Measurements from ENCODE around the gene ORM2. TPM values are rescaled to one million over a fixed set of nuclear protein-coding genes. Genes with fewer than 3 reads are reported as not detected.

ORM2 gene
- total and polyA plus RNA-seq, 2 of the 4 experiments (the other 2 are of a cell fraction): not detected

DNA sequence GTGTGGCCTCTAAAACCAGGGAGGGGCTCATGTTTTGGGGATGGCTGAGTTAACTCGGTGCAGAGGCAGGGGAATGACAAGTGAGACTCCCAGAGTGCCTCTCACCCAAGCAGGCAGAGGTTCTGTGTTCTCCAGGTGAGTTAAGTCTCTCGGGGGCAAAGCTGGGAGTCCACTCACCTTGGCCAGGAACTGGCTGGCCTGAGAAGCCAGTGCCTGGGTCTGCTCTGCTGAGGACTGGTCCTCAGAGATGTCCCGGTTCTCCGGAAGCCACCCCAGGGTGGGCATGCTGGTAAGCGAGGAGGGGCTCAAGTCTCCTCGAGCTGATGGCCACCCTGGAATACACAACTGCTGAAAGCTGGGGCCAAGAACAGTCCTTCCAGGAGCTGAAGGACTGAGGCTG is 37.7 kb downstream of the ORM2 start:
- intact Hi-C loops (cut with micrococcal nuclease): no loop called here
- TF ChIP-seq CHD1 (IDR thresholded peaks at IDR 0.05; ENCODE audit: low read depth, low read length): no peak
- TF ChIP-seq, protein P1, sequence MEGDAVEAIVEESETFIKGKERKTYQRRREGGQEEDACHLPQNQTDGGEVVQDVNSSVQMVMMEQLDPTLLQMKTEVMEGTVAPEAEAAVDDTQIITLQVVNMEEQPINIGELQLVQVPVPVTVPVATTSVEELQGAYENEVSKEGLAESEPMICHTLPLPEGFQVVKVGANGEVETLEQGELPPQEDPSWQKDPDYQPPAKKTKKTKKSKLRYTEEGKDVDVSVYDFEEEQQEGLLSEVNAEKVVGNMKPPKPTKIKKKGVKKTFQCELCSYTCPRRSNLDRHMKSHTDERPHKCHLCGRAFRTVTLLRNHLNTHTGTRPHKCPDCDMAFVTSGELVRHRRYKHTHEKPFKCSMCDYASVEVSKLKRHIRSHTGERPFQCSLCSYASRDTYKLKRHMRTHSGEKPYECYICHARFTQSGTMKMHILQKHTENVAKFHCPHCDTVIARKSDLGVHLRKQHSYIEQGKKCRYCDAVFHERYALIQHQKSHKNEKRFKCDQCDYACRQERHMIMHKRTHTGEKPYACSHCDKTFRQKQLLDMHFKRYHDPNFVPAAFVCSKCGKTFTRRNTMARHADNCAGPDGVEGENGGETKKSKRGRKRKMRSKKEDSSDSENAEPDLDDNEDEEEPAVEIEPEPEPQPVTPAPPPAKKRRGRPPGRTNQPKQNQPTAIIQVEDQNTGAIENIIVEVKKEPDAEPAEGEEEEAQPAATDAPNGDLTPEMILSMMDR (conservative IDR thresholded peaks at IDR 0.05; ENCODE audit: low read depth, low read length): no peak
- TF ChIP-seq MAFK (IDR thresholded peaks at IDR 0.05; ENCODE audit: low read depth, low read length): no peak
- TF ChIP-seq NFE2L2 (IDR thresholded peaks at IDR 0.05; ENCODE audit: low read depth, low read length): no peak
- TF ChIP-seq MAZ (IDR thresholded peaks at IDR 0.05; ENCODE audit: borderline replicate concordance, low read depth, low read length): no peak
- TF ChIP-seq, protein P2, sequence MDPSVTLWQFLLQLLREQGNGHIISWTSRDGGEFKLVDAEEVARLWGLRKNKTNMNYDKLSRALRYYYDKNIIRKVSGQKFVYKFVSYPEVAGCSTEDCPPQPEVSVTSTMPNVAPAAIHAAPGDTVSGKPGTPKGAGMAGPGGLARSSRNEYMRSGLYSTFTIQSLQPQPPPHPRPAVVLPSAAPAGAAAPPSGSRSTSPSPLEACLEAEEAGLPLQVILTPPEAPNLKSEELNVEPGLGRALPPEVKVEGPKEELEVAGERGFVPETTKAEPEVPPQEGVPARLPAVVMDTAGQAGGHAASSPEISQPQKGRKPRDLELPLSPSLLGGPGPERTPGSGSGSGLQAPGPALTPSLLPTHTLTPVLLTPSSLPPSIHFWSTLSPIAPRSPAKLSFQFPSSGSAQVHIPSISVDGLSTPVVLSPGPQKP (IDR thresholded peaks at IDR 0.05; ENCODE audit: borderline replicate concordance, low read depth, low read length): no peak
- no peak for TF ChIP-seq MXI1 (IDR thresholded peaks at IDR 0.05; ENCODE audit: borderline replicate concordance, low read depth, low read length)
- no peak for TF ChIP-seq RCOR1 (IDR thresholded peaks at IDR 0.05; ENCODE audit: insufficient replicate concordance, low read length)
- TF ChIP-seq POLR2A (IDR thresholded peaks at IDR 0.05; ENCODE audit: low read depth, low read length): no peak
- no peak for TF ChIP-seq BHLHE40 (IDR thresholded peaks at IDR 0.05; ENCODE audit: low read depth, low read length)
- TF ChIP-seq SMC3 (IDR thresholded peaks at IDR 0.05; ENCODE audit: low read depth, low read length): no peak
- TF ChIP-seq RAD21 (IDR thresholded peaks at IDR 0.05; ENCODE audit: low read length): no peak
- TF ChIP-seq RFX5 (IDR thresholded peaks at IDR 0.05; ENCODE audit: low read depth, low read length): no peak
- no peak for TF ChIP-seq CEBPB (IDR thresholded peaks at IDR 0.05; ENCODE audit: low read depth, low read length)
- TF ChIP-seq FOS (IDR thresholded peaks at IDR 0.05; ENCODE audit: low read depth, low read length): no peak
- TF ChIP-seq, protein P3, sequence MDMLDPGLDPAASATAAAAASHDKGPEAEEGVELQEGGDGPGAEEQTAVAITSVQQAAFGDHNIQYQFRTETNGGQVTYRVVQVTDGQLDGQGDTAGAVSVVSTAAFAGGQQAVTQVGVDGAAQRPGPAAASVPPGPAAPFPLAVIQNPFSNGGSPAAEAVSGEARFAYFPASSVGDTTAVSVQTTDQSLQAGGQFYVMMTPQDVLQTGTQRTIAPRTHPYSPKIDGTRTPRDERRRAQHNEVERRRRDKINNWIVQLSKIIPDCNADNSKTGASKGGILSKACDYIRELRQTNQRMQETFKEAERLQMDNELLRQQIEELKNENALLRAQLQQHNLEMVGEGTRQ (IDR thresholded peaks at IDR 0.05; ENCODE audit: low read depth, low read length): no peak
- ATAC-seq (ENCODE audit: low read depth) (no peak), DNase-seq (no peak)
- Histone ChIP-seq H3K9ac (ENCODE audit: low read depth, low read length) (no peak overlapping the region), H2BK120ac (ENCODE audit: low read depth, low read length) (peak overlapping the region; percentile 16), H3K79me1 (ENCODE audit: low read depth in 1 of 2, low read length in 2 of 2) (peaks cover 6 to 19% of the 10 kb centered on the region in 2 experiments; a peak in 3 of 4 replicates), H3K36me3 (ENCODE audit: control insufficient read depth, insufficient read depth, low read length) (peaks cover 37% of the 10 kb centered on the region), H3K56ac (ENCODE audit: extremely low read depth, insufficient read depth, low read length) (no peak overlapping the region), H2AK9ac (replicated peaks; ENCODE audit: low read depth, low read length, poor library complexity) (no peak overlapping the region), H3K14ac (replicated peaks; ENCODE audit: low read depth, low read length) (0 out of 2 replicates have a peak overlapping the region, but pooled peaks have one; percentile 1), H3K18ac (ENCODE audit: low read depth, low read length) (no peak overlapping the region), H2BK20ac (ENCODE audit: low read depth, low read length) (peak overlapping the region; percentile 27), H3K4me2 (ENCODE audit: low read depth, low read length) (no peak overlapping the region), H3K9me1 (ENCODE audit: insufficient read depth, low read length) (peaks cover 20% of the 10 kb centered on the region), H2BK15ac (ENCODE audit: low read depth, low read length) (peak overlapping the region; percentile 54; the same call in 1 of the 3 replicates), H4K91ac (ENCODE audit: insufficient read depth, low read depth, low read length) (peak overlapping the region; percentile 50), H4K20me1 (ENCODE audit: insufficient read depth, low read length) (no peaks in the 10 kb centered on the region; the same call in 1 of the 2 replicates), H4K5ac (ENCODE audit: low read depth, low read length) (no peak overlapping the region), H3K27me3 (ENCODE audit: control insufficient read depth, insufficient read depth, low read length) (no peaks in the 10 kb centered on the region), H4K8ac (ENCODE audit: low read depth in 2 of 2, low read length in 2 of 2) (0 out of 4 replicates have a peak overlapping the region, but pooled peaks of 1 of the 2 experiments have one; percentile 7), H2BK5ac (ENCODE audit: low read depth, low read length, poor library complexity, severe bottlenecking) (peak overlapping the region; percentile 2), H3K9me3 (ENCODE audit: control insufficient read depth, insufficient read depth, low read length) (no peaks in the 10 kb centered on the region), H2AK5ac (ENCODE audit: low read depth, low read length) (peak overlapping the region; percentile 42), H3K4me1 (ENCODE audit: control insufficient read depth, insufficient read depth, low read length) (peaks cover 16% of the 10 kb centered on the region), H3K4me3 (ENCODE audit: insufficient read depth, low read depth, low read length) (no peak overlapping the region), H3K23ac (ENCODE audit: low read depth, low read length) (no peak overlapping the region), H3K27ac (ENCODE audit: insufficient read depth, low read length) (0 out of 2 replicates have a peak overlapping the region, but pooled peaks have one; percentile 20), H2AFZ (replicated peaks; ENCODE audit: low read length, poor library complexity) (no peak overlapping the region), H3K4ac (ENCODE audit: low read depth, low read length) (peak overlapping the region; percentile 24; the same call in 1 of the 2 replicates)
- in situ Hi-C loops (cut with MboI; ENCODE audit: low sequenced_read_pairs): no loop called here
- no TSS peak for BruUV-seq (replicated peaks)
- POLR2A ChIA-PET (ENCODE audit: unreplicated experiment): no interaction called here
- dilution Hi-C loops (cut with HindIII; ENCODE audit: low sequenced_read_pairs, unreplicated experiment): no loop called here
- CTCF ChIA-PET: no interaction called here
- 83% methylated on average over 1 of the region's 6 CpGs; no CpG with 5 or more reads in 1 of the 2 experiments for WGBS, 2 experiments (ENCODE audit: extremely low coverage in 2 of 2, insufficient read length in 1 of 2)

All from IMR-90 (cell line).